Fibroblast of villous mesenchyme (primary cell): ENCODE data around the gene CD28. TPM values are rescaled to one million over a fixed set of nuclear protein-coding genes. Genes with fewer than 3 reads are reported as not detected.

Experiments
- DNase-seq: peaks from one replicate; pipeline ENCODE4 v3.0.0-alpha.2; 2010; ENCODE audit warnings: low read depth
- H3K4me3 ChIP-seq: 2 replicates; pipeline ENCODE4 v1.5.1; 2011; ENCODE audit warnings: low read depth, mild to moderate bottlenecking, low read length
- CTCF ChIP-seq: IDR thresholded peaks from 2 replicates; pipeline ENCODE4 v1.5.1; 2012; ENCODE audit warnings: low read depth, mild to moderate bottlenecking, low read length; ENCODE audit not compliant: insufficient read depth
- small RNA-seq: library from RNA; depleted of rRNA; stranded (forward); fragments of <200 nt; gene quantifications from one replicate; pipeline ENCODE3, GENCODE V24; 2012
- total RNA-seq: library from RNA; depleted of rRNA; stranded (reverse); fragments of >200 nt; gene quantifications from 2 replicates; pipeline ENCODE4 v1.2.3, GENCODE V29; 2012

CD28 gene
- total RNA-seq, 1 donor: not detected

GRCh38 chr2:203787979-203788378, 81.5 kb downstream of the CD28 start:
- no peak for TF ChIP-seq CTCF
- DNase-seq: no peak
- no peak overlapping the region for H3K4me3 ChIP-seq

Small RNA genes lying within 50 kb of the gene (small RNA-seq; reads per million reads assigned to genes)
- gene AC125238.1 (not detected), gene RNU6-474P (not detected)

Other genes with a start within 250 kb of the CD28 start
- 13.2 and 19.4 TPM in 2 replicates for gene RAPH1, start 171.3 kb upstream of the CD28 start, total RNA-seq
- not detected in 2 replicates for gene CTLA4, start 161.1 kb downstream of the CD28 start, total RNA-seq
- gene ICOS, start 230.1 kb downstream of the CD28 start, total RNA-seq: not detected in 2 replicates